ENCODE measurements around the gene APOH.
"Not testable (repeated sequence)": the region's sequence is repeated elsewhere in the genome, so short reads cannot be mapped to it uniquely, and the experiment has no call there.

The APOH gene

GRCh38 chr17:66228887-66229782, at the start of gene APOH:
Gene APOH (minus strand): TSS chr17:66229415. CDS start chr17:66229379, 36 bp downstream.
- DNase-seq, result no peak

GRCh38 chr17:66277191-66277590, 48.0 kb upstream of the APOH start:
- DNase-seq, result no peak

DNA sequence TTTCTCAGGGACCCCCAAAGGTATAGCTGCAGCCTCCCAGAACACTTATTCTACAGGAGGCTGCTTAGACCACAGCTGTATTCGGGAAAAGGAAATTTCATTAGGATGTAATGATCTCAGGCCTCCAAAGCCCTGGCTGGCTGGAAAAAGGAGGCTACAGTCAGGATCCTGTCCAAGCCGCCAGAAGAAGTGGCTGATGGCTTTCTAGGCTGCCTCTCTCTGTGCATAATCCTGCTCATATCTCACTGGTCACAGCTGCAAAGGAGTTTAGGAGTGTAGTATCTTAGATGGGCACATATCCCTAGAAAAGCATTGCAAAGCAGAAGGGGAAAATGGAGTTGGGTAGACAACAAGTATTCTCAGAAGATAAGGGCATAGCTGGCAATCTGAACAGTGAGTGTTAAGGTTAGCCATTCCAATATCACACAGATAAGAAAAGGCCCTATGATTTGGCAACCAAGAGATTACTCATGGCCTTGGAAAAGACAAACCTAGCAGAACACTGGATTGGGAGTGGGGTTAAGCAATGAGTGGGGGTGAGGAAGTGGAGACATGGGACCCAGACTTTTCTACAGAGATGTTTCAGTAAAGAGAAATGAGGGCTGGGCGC, 47.2 kb upstream of the APOH start:
- no peak for DNase-seq

DNA sequence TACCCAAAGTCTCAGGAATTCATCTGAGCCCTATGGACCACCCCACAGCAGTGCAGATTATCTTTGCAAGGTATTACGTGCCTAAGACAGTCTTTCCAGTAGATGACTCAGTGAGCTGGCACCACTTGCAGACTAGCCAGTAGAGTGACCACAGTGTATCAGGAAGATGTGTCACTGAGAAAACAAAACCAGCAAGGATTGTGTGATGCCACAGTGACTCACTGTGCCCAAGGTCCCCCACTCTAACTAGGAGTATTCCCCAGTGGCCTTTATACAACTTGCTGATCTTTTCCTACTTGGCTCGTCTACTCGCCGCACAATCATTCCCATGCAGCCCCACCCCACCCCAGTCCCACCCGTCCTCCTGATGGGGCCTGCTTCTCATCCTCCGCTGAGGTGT, 46.4 kb upstream of the APOH start:
- no peak for DNase-seq

- DNase-seq, result no peak
Observed at GRCh38 chr17:66273586-66273848, 44.3 kb upstream of the APOH start.

GRCh38 chr17:66272811-66273585, 43.8 kb upstream of the APOH start:
- DNase-seq, result no peak

DNA sequence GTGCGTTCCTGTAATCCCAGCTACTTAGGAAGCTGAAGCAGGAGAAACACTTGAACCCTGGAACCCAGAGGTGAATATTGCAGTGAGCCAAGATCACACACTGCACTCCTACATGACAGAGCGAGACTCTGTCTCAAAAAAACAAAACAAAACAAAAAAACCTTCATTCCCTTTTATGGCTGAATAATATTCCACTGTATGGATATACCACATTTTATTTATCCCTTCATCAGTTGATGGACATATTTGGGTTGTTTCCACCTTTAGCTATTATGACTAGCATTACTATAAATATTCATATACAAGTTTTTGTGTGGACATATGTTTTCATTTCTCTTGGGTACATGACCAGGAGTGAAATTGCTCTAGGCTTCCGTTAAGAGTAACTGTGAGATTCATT, 42.3 kb upstream of the APOH start:
- DNase-seq, result no peak

- no peak for DNase-seq
Observed at GRCh38 chr17:66270106-66270505, 40.9 kb upstream of the APOH start.

GRCh38 chr17:66268247-66268927, 39.2 kb upstream of the APOH start:
- no peak for DNase-seq

- no peak for DNase-seq
Observed at GRCh38 chr17:66264696-66265095, 35.5 kb upstream of the APOH start.

DNA sequence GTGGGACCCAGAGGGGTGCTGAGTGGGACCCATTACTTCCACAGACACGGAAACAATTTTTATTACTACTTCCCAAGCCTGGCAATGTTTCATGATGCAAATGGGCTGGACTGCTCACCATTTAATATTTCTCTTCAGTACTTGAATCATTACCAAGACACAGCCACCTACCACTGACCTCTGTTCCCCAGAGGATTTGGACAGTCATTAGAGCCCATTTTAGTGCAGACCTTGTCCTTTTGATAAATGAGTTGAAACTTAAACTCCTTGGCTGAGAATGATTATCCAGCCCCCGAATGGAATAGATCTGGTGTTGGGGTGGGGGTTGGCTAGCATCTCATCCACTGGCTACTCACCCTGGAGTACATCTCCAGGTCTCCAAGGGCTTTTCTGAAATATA, 33.6 kb upstream of the APOH start:
- no peak for DNase-seq

DNA sequence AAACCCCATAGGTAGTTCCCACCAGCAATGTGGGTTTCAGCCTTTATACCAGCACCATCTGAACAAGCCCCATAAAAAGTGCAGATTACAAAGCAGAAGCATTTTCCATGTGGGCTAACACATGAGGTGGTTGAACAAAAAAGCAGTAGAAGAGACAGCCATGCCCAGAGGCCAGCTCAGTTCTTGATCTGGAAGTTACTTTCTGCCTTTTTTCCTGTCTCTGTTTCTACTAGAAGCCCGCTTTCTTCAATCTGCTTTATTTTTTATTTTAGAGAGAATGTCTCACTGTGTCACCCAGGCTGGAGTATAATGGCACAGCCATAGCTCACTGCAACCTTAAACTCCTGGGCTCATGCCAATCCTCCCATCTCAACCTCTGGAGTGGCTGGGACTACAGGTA, 31.5 kb upstream of the APOH start:
- no peak for DNase-seq

- DNase-seq, result no peak
Observed at GRCh38 chr17:66260275-66260674, 31.1 kb upstream of the APOH start.

GRCh38 chr17:66255527-66255971, 26.3 kb upstream of the APOH start:
- DNase-seq, result no peak

DNA sequence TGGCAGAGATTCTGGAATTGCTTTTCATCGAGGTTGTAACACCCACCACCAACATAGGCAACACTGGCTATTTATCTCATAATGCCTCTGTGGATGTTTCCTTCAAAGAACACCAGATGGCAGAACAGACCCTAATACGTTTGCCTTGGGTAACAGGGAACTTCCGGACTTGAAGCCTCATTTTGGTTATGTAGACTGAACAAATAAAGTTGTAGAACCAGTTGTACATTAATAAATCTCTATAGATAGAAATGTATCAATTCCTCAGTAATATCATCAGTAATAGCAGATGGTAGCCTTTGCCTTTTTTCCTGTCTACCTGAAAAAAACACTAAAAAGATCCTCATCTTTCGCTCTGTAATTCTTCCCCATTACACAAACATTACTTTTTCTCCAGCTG, 25.9 kb upstream of the APOH start:
- no peak for DNase-seq

GRCh38 chr17:66253458-66253857, 24.2 kb upstream of the APOH start:
- DNase-seq, result not testable (repeated sequence)

- DNase-seq, result no peak
Observed at GRCh38 chr17:66250686-66251085, 21.5 kb upstream of the APOH start.

DNA sequence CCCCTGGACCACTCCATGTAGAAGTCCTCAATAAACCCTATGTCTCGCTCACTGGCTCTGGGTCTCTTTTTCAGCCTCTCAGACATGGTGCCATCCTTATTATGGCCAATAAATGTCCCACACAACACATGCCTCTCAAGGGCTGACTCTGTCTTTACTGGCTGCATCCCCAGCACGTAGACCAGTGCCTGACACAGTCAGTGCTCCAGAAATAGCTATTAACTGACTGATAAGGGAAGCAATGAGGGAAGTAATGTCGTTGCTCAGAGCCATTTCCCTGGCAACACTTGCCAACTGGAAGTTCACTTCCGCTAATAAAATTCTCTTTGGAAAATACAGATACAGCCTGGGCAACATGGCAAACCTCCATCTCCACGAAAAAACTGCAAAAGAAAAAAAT, 19.1 kb upstream of the APOH start:
- DNase-seq, result no peak

GRCh38 chr17:66241839-66242238, 12.6 kb upstream of the APOH start:
- DNase-seq, result no peak

DNA sequence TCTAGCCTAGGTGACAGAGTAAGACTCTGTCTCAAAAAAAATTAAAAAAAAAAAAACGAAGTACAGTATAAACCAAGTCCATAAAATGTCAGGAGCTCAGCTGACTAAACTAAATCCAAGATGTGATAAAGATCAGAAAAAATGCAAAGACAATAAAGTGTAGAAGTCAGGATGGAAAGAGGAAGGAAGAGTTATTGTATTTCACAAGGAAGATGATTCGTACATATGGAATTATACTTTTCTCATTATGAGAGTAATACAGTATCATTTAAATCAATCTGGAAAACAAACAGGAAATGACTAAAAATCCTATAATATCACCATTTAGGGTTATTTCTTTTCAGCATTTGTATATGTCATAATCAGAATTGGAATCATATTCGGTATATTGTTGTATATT, 11.4 kb upstream of the APOH start:
- no peak for DNase-seq

DNA sequence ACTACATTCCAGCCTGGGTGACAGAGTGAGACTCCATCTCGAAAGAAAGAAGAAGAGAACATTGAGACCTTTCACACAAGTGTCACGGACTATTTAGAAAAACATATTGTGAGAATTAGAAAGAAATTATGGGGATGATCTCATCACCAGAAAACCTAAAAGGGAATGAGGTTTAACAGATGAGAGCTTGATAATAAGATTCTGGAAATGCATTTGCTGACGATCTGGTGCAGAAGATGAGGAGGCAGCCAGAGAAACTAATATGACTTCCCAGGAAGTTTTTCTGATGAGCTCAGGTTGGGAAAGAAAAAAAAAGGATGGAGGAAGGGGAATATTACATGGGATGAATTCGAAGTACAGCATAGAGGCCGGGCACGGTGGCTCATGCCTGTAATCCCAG, 10.8 kb upstream of the APOH start:
- no peak for DNase-seq

GRCh38 chr17:66235377-66235994, 6.3 kb upstream of the APOH start:
- DNase-seq, result no peak

DNA sequence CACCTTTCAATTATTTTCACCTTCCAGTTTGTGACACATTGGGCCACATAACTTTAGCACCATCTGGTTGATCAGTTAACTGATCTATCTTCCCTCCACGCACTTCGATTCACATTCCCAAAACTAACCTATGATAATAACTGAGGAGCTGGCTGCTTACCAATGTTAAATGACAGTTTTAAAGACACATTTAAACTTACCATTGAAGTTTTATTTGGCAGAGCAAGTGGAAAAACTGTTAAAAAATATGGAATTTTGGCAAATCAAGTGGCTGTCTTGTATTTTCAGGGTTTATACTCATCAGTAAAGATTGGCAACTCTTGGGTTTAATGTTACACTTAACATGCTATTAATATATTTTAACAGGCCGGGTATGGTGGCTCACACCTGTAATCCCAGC, 5.4 kb upstream of the APOH start:
- no peak for DNase-seq

Measured in activated effector memory CD4-positive, alpha-beta T cell treated with anti-CD3 and anti-CD28 coated beads, Interleukin-2, amount 50 U/mL, for 16 hours (primary cell).